ENCODE results near the gene IQCM. TPM values are rescaled to one million over a fixed set of nuclear protein-coding genes. Genes with fewer than 3 reads are reported as not detected.

IQCM gene
- total RNA-seq, 2 experiments from 2014 or later = not detected

- Histone ChIP-seq H3K9me3 (ENCODE audit: low read length) (no peaks in the 10 kb centered on the region), H3K79me2 (ENCODE audit: insufficient read depth, low read depth, low read length) (no peaks in the 10 kb centered on the region), H4K20me1 (ENCODE audit: insufficient read depth, low read length) (no peaks in the 10 kb centered on the region), H3K27ac (ENCODE audit: low read depth, low read length, poor library complexity, severe bottlenecking) (no peak overlapping the region), H2AFZ (ENCODE audit: low read length) (no peak overlapping the region), H3K4me3 (ENCODE audit: low read depth, low read length, poor library complexity, severe bottlenecking) (no peak overlapping the region), H3K4me2 (ENCODE audit: low read length) (no peak overlapping the region), H3K36me3 (ENCODE audit: insufficient read depth, low read length) (no peaks in the 10 kb centered on the region), H3K4me1 (ENCODE audit: insufficient read depth, low read length, poor library complexity, severe bottlenecking) (no peaks in the 10 kb centered on the region), H3K9me2 (ENCODE audit: insufficient read depth, low read length) (no peaks in the 10 kb centered on the region)
- ChIA-PET POLR2A (no interaction called here), CTCF (ENCODE audit: unreplicated experiment) (no interaction called here)
- no TSS peak for BruUV-seq (replicated peaks)
- intact Hi-C loops (cut with micrococcal nuclease; ENCODE audit: unreplicated experiment) = no loop called here
- no peak for TF ChIP-seq EZH2phosphoT487 (IDR thresholded peaks at IDR 0.05; ENCODE audit: borderline replicate concordance, low read depth, low read length)
- TF ChIP-seq, protein P1, sequence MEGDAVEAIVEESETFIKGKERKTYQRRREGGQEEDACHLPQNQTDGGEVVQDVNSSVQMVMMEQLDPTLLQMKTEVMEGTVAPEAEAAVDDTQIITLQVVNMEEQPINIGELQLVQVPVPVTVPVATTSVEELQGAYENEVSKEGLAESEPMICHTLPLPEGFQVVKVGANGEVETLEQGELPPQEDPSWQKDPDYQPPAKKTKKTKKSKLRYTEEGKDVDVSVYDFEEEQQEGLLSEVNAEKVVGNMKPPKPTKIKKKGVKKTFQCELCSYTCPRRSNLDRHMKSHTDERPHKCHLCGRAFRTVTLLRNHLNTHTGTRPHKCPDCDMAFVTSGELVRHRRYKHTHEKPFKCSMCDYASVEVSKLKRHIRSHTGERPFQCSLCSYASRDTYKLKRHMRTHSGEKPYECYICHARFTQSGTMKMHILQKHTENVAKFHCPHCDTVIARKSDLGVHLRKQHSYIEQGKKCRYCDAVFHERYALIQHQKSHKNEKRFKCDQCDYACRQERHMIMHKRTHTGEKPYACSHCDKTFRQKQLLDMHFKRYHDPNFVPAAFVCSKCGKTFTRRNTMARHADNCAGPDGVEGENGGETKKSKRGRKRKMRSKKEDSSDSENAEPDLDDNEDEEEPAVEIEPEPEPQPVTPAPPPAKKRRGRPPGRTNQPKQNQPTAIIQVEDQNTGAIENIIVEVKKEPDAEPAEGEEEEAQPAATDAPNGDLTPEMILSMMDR (conservative IDR thresholded peaks at IDR 0.05; ENCODE audit: low read length) = no peak
- DNase-seq (ENCODE audit: low spot score) = no peak
Measured at GRCh38 chr4:149605601-149606378, 209.9 kb downstream of the IQCM start.

GRCh38 chr4:149604827-149605226 is 210.8 kb downstream of the IQCM start:
- no peaks in the 10 kb centered on the region for H3K9me3 ChIP-seq (ENCODE audit: low read length)

More at GRCh38 chr4:149604827-149605226, 210.8 kb downstream of the IQCM start:
- Histone ChIP-seq H3K36me3 (ENCODE audit: insufficient read depth, low read length) (no peaks in the 10 kb centered on the region), H3K4me1 (ENCODE audit: insufficient read depth, low read length, poor library complexity, severe bottlenecking) (no peaks in the 10 kb centered on the region), H4K20me1 (ENCODE audit: insufficient read depth, low read length) (no peaks in the 10 kb centered on the region), H3K79me2 (ENCODE audit: insufficient read depth, low read depth, low read length) (no peaks in the 10 kb centered on the region), H2AFZ (ENCODE audit: low read length) (no peak overlapping the region), H3K27ac (ENCODE audit: low read depth, low read length, poor library complexity, severe bottlenecking) (no peak overlapping the region), H3K9me2 (ENCODE audit: insufficient read depth, low read length) (no peaks in the 10 kb centered on the region), H3K4me2 (ENCODE audit: low read length) (no peak overlapping the region), H3K4me3 (ENCODE audit: low read depth, low read length, poor library complexity, severe bottlenecking) (no peak overlapping the region)
- BruUV-seq (replicated peaks) = no TSS peak
- POLR2A ChIA-PET = no interaction called here
- no peak for DNase-seq (ENCODE audit: low spot score)
- CTCF ChIA-PET (ENCODE audit: unreplicated experiment) = interaction anchor here (0.6 kb wide), 1 partner anchor 242 kb away, joined by 7 read pairs; no protein-coding TSS in a partner anchor
- intact Hi-C loops (cut with micrococcal nuclease; ENCODE audit: unreplicated experiment) = no loop called here
- TF ChIP-seq EZH2phosphoT487 (IDR thresholded peaks at IDR 0.05; ENCODE audit: borderline replicate concordance, low read depth, low read length) = no peak
- TF ChIP-seq, protein P1 (conservative IDR thresholded peaks at IDR 0.05; ENCODE audit: low read length) = no peak
